Kidney (tissue), 14 donors: ENCODE results near the gene NELFB. TPM values are rescaled to one million over a fixed set of nuclear protein-coding genes. Genes with fewer than 3 reads are reported as not detected.

Source experiments
- DNase-seq, 5 donors: peaks; one replicate each; pipeline ENCODE4 v3.0.0-alpha.2; 2013 to 2020
- FAIRE-seq: peaks from 2 replicates; lab custom pipeline; 2012; peaks lifted over from hg19 to GRCh38; lab: Jason Lieb, UNC
- H3K27ac ChIP-seq, 2 donors: one replicate each; pipeline ENCODE4 v1.7.0; 2013; ENCODE audit warnings: low read depth in 2 of 2, low read length in 2 of 2, inconsistent platforms in 1 of 2
- H3K27me3 ChIP-seq: one replicate; pipeline ENCODE4 v1.7.1; 2013; ENCODE audit warnings: low read length, inconsistent platforms; ENCODE audit not compliant: control insufficient read depth, insufficient read depth
- H3K36me3 ChIP-seq, 3 donors: one replicate each; pipeline versions ENCODE4 v1.7.0 to v1.7.1; 2013; ENCODE audit warnings: low read length in 3 of 3, control low read depth in 1 of 3, inconsistent platforms in 1 of 3; ENCODE audit not compliant: insufficient read depth in 3 of 3, control insufficient read depth in 2 of 3
- H3K4me1 ChIP-seq, 3 donors: one replicate each; pipeline versions ENCODE4 v1.7.0 to v1.7.1; 2013; ENCODE audit warnings: low read length in 3 of 3, inconsistent platforms in 1 of 3, low read depth in 1 of 3; ENCODE audit not compliant: control insufficient read depth in 2 of 3, insufficient read depth in 2 of 3
- H3K4me3 ChIP-seq, 3 donors: one replicate each; pipeline versions ENCODE4 v1.7.0 to v1.8.1; 2013; ENCODE audit warnings: low read length in 3 of 3, control low read depth in 1 of 3, inconsistent platforms in 1 of 3
- H3K9ac ChIP-seq, 3 donors: one replicate each; pipeline versions ENCODE4 v1.7.0 to v1.7.1; 2013; ENCODE audit warnings: low read length in 3 of 3, control low read depth in 1 of 3, inconsistent platforms in 1 of 3
- H3K9me3 ChIP-seq, 3 donors: one replicate each; pipeline versions ENCODE4 v1.7.0 to v1.7.1; 2013; ENCODE audit warnings: low read length in 3 of 3, control low read depth in 1 of 3, inconsistent platforms in 1 of 3; ENCODE audit not compliant: control insufficient read depth in 2 of 3, insufficient read depth in 1 of 3
- intact Hi-C: fragments of 100-400 bp; cut with DNase I; formaldehyde crosslinking; loops from one replicate; pipeline ENCODE4 v1.11.1; 2022
- polyA plus RNA-seq: library from polyadenylated mRNA; stranded (reverse); fragments of 350-450 nt; fragmentation: Illumina TruSeq; extraction: RNeasy Lipid Tissue Mini Kit (QIAGEN cat#74804); gene quantifications from one replicate; pipeline ENCODE4 v1.2.3, GENCODE V29; 2014; ENCODE audit warnings: low read depth, low replicate concordance; ENCODE audit not compliant: insufficient read depth
- total RNA-seq: library from RNA; stranded (reverse); fragmentation: NEBNext Ultra II Directional; extraction: Animal tissue kit (Norgen Biotek cat#: 25700); gene quantifications from one replicate; pipeline ENCODE4 v1.2.1, GENCODE V29; 2021
- TF ChIP-seq, protein P1 (sequence below): IDR thresholded peaks from 3 replicates; pipeline ENCODE4 v1.5.1; 2012; ENCODE audit warnings: mild to moderate bottlenecking, moderate library complexity, borderline replicate concordance; ENCODE audit not compliant: insufficient read depth; ENCODE audit errors: extremely low read depth
- donor health status: control.
- donor health status: control.
- donor health status: control.
- donor health status: control.
- donor health status: control.
- donor health status: DM: yes; HTN: yes; CAD: no.
- donor health status: Normal renal cell carcinoma (clear cell type).

The NELFB gene
- total and polyA plus RNA-seq, 2 donors from 2014 or later, result 43.8 to 57.3 TPM

DNA sequence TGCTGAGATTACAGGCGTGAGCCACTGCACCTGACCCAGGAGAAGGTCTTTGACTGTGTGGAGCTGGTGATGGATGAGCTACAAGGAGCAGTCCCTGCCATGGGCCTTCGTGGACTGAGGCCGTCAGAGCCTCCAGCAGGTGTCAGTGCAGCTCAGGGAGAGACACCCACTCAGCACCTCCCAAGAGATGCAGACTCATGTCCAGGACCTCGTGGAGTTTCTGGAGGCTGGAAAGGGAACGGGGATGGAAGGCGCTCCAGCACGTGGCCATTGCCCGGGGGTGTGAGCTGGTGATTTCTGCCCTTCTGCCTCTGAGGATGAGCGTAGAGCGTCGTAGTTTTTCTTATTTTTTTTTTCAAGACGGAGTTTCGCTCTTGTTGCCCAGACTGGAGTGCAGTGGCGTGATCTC is 31.9 kb downstream of the NELFB start:
- Histone ChIP-seq H3K27ac (no peak overlapping the region), H3K27me3 (no peaks in the 10 kb centered on the region), H3K9ac (no peak overlapping the region), H3K4me1 (no peaks in the 10 kb centered on the region), H3K36me3 (no peaks in the 10 kb centered on the region), H3K4me3 (no peak overlapping the region), H3K9me3 (no peaks in the 10 kb centered on the region)
- DNase-seq (peak; percentile 72 to 79 (median 76)), FAIRE-seq (no peak)
- TF ChIP-seq, protein P1, sequence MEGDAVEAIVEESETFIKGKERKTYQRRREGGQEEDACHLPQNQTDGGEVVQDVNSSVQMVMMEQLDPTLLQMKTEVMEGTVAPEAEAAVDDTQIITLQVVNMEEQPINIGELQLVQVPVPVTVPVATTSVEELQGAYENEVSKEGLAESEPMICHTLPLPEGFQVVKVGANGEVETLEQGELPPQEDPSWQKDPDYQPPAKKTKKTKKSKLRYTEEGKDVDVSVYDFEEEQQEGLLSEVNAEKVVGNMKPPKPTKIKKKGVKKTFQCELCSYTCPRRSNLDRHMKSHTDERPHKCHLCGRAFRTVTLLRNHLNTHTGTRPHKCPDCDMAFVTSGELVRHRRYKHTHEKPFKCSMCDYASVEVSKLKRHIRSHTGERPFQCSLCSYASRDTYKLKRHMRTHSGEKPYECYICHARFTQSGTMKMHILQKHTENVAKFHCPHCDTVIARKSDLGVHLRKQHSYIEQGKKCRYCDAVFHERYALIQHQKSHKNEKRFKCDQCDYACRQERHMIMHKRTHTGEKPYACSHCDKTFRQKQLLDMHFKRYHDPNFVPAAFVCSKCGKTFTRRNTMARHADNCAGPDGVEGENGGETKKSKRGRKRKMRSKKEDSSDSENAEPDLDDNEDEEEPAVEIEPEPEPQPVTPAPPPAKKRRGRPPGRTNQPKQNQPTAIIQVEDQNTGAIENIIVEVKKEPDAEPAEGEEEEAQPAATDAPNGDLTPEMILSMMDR, result peak; percentile 72
- intact Hi-C loops, result no loop called here

DNA sequence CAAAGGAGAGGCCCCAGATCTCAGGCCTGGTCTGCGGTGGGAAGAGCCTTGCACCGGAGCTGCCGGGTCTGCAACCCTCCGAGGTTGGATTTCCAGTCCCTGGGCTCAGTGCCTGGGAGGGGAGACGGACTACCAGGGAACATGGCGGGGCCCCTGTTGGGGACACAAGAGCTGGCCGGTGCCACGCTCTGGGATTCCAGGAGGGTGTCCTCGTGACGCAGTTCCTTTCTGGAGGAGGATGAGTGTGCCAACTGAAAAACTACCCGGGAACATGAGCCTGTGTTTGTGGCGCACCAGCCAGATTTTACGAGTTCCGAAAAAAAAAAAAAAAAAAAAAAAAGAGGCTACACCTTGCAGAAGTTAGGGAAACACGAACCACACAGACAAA is 38.0 kb downstream of the NELFB start:
- H3K9ac ChIP-seq, result no peak overlapping the region
- peak in 4 of 5 donors; percentile 23 to 66 (median 54) for DNase-seq
- TF ChIP-seq, protein P1, result no peak
- no peaks in the 10 kb centered on the region for H3K27me3 ChIP-seq
- no peaks in the 10 kb centered on the region for H3K36me3 ChIP-seq
- peaks cover 0 to 4% (median 0%) of the 10 kb centered on the region in 3 donors for H3K9me3 ChIP-seq
- intact Hi-C loops, result loop anchor here (10.0 kb wide), 1 partner anchor 232 kb away; no protein-coding TSS in a partner anchor
- no peak overlapping the region for H3K4me3 ChIP-seq
- no peak for FAIRE-seq
- no peak overlapping the region for H3K27ac ChIP-seq
- peaks cover 0 to 6% (median 0%) of the 10 kb centered on the region in 3 donors for H3K4me1 ChIP-seq

DNA sequence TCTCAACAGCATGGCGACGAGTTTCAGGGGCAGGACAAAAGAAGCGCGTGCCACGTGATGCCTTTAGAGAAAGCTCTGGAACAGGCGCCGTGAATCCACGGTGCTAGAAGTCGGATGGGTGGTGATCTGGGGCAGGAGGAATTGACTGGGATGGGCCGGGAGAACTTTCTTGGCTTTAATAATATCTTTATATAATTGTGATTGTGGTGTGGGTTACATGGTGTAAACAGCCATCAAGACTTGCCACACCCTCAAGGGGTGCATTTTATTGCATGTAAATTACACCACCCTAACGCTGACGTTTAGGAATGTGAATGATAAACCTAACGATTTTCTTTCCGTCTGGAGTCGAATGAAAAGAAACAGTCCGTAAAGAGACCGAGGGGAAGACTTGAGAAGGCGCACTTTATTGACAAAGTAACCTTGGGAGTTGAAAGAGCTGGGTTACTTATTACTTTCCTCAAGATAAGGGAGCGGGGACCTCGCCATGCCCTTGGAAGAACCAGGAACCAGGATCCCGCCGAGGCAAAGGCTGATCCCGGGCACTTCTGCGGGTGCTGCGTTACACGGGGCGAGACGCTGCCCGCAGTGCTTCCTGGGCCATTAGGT is 38.5 kb downstream of the NELFB start:
- peak overlapping the region in 1 of 3 donors; percentile 30 for H3K4me3 ChIP-seq
- intact Hi-C loops, result loop anchor here (10.0 kb wide), 1 partner anchor 231 kb away; no protein-coding TSS in a partner anchor
- DNase-seq, result peak in 4 of 5 donors; percentile 21 to 72 (median 48)
- no peaks in the 10 kb centered on the region for H3K36me3 ChIP-seq
- TF ChIP-seq, protein P1, result no peak
- peaks cover 0 to 6% (median 0%) of the 10 kb centered on the region in 3 donors for H3K4me1 ChIP-seq
- peak overlapping the region in 1 of 2 donors; percentile 9 for H3K27ac ChIP-seq
- H3K9me3 ChIP-seq, result peaks cover 0 to 4% (median 0%) of the 10 kb centered on the region in 3 donors
- H3K27me3 ChIP-seq, result no peaks in the 10 kb centered on the region
- FAIRE-seq, result no peak
- no peak overlapping the region for H3K9ac ChIP-seq
